Endothelial cell (in vitro differentiated cells): ENCODE measurements around the gene CORO2A. TPM values are rescaled to one million over a fixed set of nuclear protein-coding genes. Genes with fewer than 3 reads are reported as not detected.

Experiments
- DNase-seq: peaks from one replicate; pipeline ENCODE4 v3.0.0; 2021; ENCODE audit warnings: low spot score
- H3K27ac Mint-ChIP-seq: one replicate; pipeline ENCODE4 v1.8.0; 2021; ENCODE audit warnings: mixed read lengths, inconsistent platforms; ENCODE audit not compliant: unreplicated experiment
- H3K27me3 Mint-ChIP-seq: one replicate; pipeline ENCODE4 v1.8.0; 2021; ENCODE audit warnings: mild to moderate bottlenecking, moderate library complexity, mixed read lengths, inconsistent platforms; ENCODE audit not compliant: unreplicated experiment
- H3K36me3 Mint-ChIP-seq: one replicate; pipeline ENCODE4 v1.8.0; 2021; ENCODE audit warnings: mild to moderate bottlenecking, low read depth, mixed read lengths, inconsistent platforms; ENCODE audit not compliant: unreplicated experiment
- H3K4me1 Mint-ChIP-seq: one replicate; pipeline ENCODE4 v1.8.0; 2021; ENCODE audit warnings: mild to moderate bottlenecking, mixed read lengths, inconsistent platforms; ENCODE audit not compliant: unreplicated experiment
- H3K4me3 Mint-ChIP-seq: one replicate; pipeline ENCODE4 v1.8.0; 2021; ENCODE audit warnings: mild to moderate bottlenecking, mixed read lengths, inconsistent platforms; ENCODE audit not compliant: unreplicated experiment
- H3K9me3 Mint-ChIP-seq: one replicate; pipeline ENCODE4 v1.8.0; 2021; ENCODE audit warnings: mixed read lengths, inconsistent platforms; ENCODE audit not compliant: unreplicated experiment
- CTCF ChIP-seq: fragments of 200-600 bp; sonication (generic); IDR thresholded peaks from one replicate; pipeline ENCODE4 v1.5.0; 2021; ENCODE audit warnings: antibody characterized with exemption; ENCODE audit not compliant: unreplicated experiment
- total RNA-seq: library from RNA; stranded (reverse); fragmentation: NEBNext Ultra II Directional; extraction: Animal tissue kit (Norgen Biotek cat#: 25700); gene quantifications from one replicate; pipeline ENCODE4 v1.2.1, GENCODE V29; 2021; ENCODE audit not compliant: unreplicated experiment

CORO2A gene
- total RNA-seq, 1 donor from 2014 or later: 5.5 TPM

- no peaks in the 10 kb centered on the region for H3K36me3 Mint-ChIP-seq
- TF ChIP-seq CTCF: no peak
- H3K27me3 Mint-ChIP-seq: peaks cover 7% of the 10 kb centered on the region
- no peak for DNase-seq
- H3K4me1 Mint-ChIP-seq: peaks cover 23% of the 10 kb centered on the region
- peak overlapping the region; percentile 53 for H3K27ac Mint-ChIP-seq
- no peak overlapping the region for H3K4me3 Mint-ChIP-seq
- no peaks in the 10 kb centered on the region for H3K9me3 Mint-ChIP-seq
Measured at GRCh38 chr9:98173181-98173580, 19.3 kb downstream of the CORO2A start.

- no peak for TF ChIP-seq CTCF
- Mint-ChIP-seq H3K9me3 (no peaks in the 10 kb centered on the region), H3K27ac (no peak overlapping the region), H3K27me3 (peaks cover 6% of the 10 kb centered on the region), H3K36me3 (no peaks in the 10 kb centered on the region), H3K4me3 (no peak overlapping the region), H3K4me1 (peaks cover 23% of the 10 kb centered on the region)
- DNase-seq: no peak
Measured at GRCh38 chr9:98172604-98173003, 19.8 kb downstream of the CORO2A start.

GRCh38 chr9:98171176-98171925 is 21.1 kb downstream of the CORO2A start:
- H3K36me3 Mint-ChIP-seq: no peaks in the 10 kb centered on the region
- no peak overlapping the region for H3K4me3 Mint-ChIP-seq
- peaks cover 6% of the 10 kb centered on the region for H3K27me3 Mint-ChIP-seq
- DNase-seq: no peak
- peaks cover 21% of the 10 kb centered on the region for H3K4me1 Mint-ChIP-seq
- no peaks in the 10 kb centered on the region for H3K9me3 Mint-ChIP-seq
- H3K27ac Mint-ChIP-seq: peak overlapping the region; percentile 13
- TF ChIP-seq CTCF: no peak

GRCh38 chr9:98168941-98169488 is 23.4 kb downstream of the CORO2A start:
- TF ChIP-seq CTCF: no peak
- Mint-ChIP-seq H3K27me3 (peaks cover 10% of the 10 kb centered on the region), H3K27ac (no peak overlapping the region), H3K4me1 (peaks cover 13% of the 10 kb centered on the region), H3K36me3 (no peaks in the 10 kb centered on the region), H3K9me3 (no peaks in the 10 kb centered on the region), H3K4me3 (no peak overlapping the region)
- DNase-seq: peak; percentile 29

GRCh38 chr9:98168153-98168780 is 24.2 kb downstream of the CORO2A start:
- Mint-ChIP-seq H3K27ac (no peak overlapping the region), H3K36me3 (no peaks in the 10 kb centered on the region), H3K4me1 (peaks cover 9% of the 10 kb centered on the region), H3K27me3 (peaks cover 6% of the 10 kb centered on the region), H3K4me3 (no peak overlapping the region), H3K9me3 (no peaks in the 10 kb centered on the region)
- no peak for DNase-seq
- no peak for TF ChIP-seq CTCF
